Measurements from ENCODE around the gene CKS1B. TPM values are rescaled to one million over a fixed set of nuclear protein-coding genes. Genes with fewer than 3 reads are reported as not detected.

Gene CKS1B
- total and polyA plus RNA-seq, 9 of the 15 experiments (the other 6 are each of a cell fraction or from before 2014, with no cell fraction given), result 215 to 1,103 (median 460) TPM

DNA sequence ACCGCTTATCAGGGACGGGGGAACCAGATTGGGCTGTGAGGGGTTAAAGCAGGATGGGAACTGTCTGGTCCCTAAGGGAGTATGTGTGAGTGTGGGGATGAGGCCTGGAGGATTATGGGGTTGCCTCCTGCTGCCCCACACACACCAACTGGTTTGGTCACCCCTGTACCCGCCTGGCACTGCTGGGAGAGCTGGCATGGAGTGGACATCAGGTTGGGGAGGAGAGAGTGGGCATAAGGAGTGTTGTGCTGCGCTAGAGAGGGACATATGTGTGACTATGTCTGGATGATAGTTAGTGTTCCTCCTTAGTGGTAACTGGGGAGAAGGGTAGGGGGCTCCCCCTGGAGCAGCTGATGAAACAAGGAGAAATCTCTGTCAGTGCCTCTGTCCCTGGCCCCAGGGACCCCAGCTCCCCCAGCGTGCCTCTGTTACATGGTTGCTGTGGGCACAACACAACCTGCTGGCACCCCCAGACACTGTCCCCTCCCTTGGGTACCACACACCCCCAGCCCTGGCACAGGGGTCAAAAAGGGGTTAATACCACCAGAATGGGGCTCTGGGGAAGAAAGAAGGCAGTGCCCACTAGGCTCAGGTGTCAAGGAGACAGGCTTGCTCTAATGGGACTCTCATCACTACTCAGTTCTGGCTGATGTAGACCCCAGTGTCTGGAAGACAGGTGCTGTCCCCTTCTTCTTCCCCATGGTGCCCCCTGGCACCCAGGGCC lies 30.0 kb downstream of the CKS1B start (continued):
- no peak for TF ChIP-seq ILK (tag; IDR thresholded peaks at IDR 0.05; ENCODE audit: borderline replicate concordance, low read depth)
- TF ChIP-seq, protein P1, sequence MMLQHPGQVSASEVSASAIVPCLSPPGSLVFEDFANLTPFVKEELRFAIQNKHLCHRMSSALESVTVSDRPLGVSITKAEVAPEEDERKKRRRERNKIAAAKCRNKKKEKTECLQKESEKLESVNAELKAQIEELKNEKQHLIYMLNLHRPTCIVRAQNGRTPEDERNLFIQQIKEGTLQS (IDR thresholded peaks at IDR 0.05), result no peak
- TF ChIP-seq, protein P1 (CRISPR knock-in tag; conservative IDR thresholded peaks at IDR 0.05), result no peak
- TF ChIP-seq SLC30A9 (CRISPR knock-in tag; IDR thresholded peaks at IDR 0.05), result no peak
- TF ChIP-seq ZBTB2 (IDR thresholded peaks at IDR 0.05), result peak; percentile 57; the same call in 1 of the 2 replicates
- no peak for TF ChIP-seq ZNF561 (CRISPR knock-in tag; conservative IDR thresholded peaks at IDR 0.05)
- no peak for TF ChIP-seq L3MBTL2 (IDR thresholded peaks at IDR 0.05)
- TF ChIP-seq SAFB (IDR thresholded peaks at IDR 0.05; ENCODE audit: borderline replicate concordance, low read depth, low read length), result no peak
- no peak for TF ChIP-seq ZNF143 (CRISPR knock-in tag; IDR thresholded peaks at IDR 0.05)
- TF ChIP-seq, protein P2, sequence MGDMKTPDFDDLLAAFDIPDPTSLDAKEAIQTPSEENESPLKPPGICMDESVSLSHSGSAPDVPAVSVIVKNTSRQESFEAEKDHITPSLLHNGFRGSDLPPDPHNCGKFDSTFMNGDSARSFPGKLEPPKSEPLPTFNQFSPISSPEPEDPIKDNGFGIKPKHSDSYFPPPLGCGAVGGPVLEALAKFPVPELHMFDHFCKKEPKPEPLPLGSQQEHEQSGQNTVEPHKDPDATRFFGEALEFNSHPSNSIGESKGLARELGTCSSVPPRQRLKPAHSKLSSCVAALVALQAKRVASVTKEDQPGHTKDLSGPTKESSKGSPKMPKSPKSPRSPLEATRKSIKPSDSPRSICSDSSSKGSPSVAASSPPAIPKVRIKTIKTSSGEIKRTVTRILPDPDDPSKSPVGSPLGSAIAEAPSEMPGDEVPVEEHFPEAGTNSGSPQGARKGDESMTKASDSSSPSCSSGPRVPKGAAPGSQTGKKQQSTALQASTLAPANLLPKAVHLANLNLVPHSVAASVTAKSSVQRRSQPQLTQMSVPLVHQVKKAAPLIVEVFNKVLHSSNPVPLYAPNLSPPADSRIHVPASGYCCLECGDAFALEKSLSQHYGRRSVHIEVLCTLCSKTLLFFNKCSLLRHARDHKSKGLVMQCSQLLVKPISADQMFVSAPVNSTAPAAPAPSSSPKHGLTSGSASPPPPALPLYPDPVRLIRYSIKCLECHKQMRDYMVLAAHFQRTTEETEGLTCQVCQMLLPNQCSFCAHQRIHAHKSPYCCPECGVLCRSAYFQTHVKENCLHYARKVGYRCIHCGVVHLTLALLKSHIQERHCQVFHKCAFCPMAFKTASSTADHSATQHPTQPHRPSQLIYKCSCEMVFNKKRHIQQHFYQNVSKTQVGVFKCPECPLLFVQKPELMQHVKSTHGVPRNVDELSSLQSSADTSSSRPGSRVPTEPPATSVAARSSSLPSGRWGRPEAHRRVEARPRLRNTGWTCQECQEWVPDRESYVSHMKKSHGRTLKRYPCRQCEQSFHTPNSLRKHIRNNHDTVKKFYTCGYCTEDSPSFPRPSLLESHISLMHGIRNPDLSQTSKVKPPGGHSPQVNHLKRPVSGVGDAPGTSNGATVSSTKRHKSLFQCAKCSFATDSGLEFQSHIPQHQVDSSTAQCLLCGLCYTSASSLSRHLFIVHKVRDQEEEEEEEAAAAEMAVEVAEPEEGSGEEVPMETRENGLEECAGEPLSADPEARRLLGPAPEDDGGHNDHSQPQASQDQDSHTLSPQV (IDR thresholded peaks at IDR 0.05), result 0 out of 2 replicates have a peak, but pooled peaks have one; percentile 31
- TF ChIP-seq PTBP1 (IDR thresholded peaks at IDR 0.05; ENCODE audit: low read depth, low read length), result no peak
- no peak for TF ChIP-seq SREBF2 (CRISPR knock-in tag; IDR thresholded peaks at IDR 0.05)
- peak; percentile 11; the same call in 1 of the 2 replicates for TF ChIP-seq NCOA1 (IDR thresholded peaks at IDR 0.05; ENCODE audit: low read depth)
- TF ChIP-seq, protein P3, sequence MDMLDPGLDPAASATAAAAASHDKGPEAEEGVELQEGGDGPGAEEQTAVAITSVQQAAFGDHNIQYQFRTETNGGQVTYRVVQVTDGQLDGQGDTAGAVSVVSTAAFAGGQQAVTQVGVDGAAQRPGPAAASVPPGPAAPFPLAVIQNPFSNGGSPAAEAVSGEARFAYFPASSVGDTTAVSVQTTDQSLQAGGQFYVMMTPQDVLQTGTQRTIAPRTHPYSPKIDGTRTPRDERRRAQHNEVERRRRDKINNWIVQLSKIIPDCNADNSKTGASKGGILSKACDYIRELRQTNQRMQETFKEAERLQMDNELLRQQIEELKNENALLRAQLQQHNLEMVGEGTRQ (CRISPR knock-in tag; IDR thresholded peaks at IDR 0.05), result no peak
- 0 out of 2 replicates have a peak, but pooled peaks have one; percentile 25 for TF ChIP-seq OTX1 (CRISPR knock-in tag; IDR thresholded peaks at IDR 0.05)
- TF ChIP-seq JUN (IDR thresholded peaks at IDR 0.05; ENCODE audit: borderline replicate concordance, low read depth, low read length), result no peak
- TF ChIP-seq JUN (CRISPR knock-in tag; IDR thresholded peaks at IDR 0.05; ENCODE audit: borderline replicate concordance), result no peak
- TF ChIP-seq, protein P4, sequence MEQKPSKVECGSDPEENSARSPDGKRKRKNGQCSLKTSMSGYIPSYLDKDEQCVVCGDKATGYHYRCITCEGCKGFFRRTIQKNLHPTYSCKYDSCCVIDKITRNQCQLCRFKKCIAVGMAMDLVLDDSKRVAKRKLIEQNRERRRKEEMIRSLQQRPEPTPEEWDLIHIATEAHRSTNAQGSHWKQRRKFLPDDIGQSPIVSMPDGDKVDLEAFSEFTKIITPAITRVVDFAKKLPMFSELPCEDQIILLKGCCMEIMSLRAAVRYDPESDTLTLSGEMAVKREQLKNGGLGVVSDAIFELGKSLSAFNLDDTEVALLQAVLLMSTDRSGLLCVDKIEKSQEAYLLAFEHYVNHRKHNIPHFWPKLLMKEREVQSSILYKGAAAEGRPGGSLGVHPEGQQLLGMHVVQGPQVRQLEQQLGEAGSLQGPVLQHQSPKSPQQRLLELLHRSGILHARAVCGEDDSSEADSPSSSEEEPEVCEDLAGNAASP (IDR thresholded peaks at IDR 0.05), result no peak
- peak; percentile 48; the same call in 1 of the 2 replicates for TF ChIP-seq SMARCA5 (IDR thresholded peaks at IDR 0.05)
